Measurements from ENCODE around the gene RUNX2. TPM values are rescaled to one million over a fixed set of nuclear protein-coding genes. Genes with fewer than 3 reads are reported as not detected.

Gene RUNX2
- total and polyA plus RNA-seq, 8 donors = 0.09 to 3.8 (median 0.35) TPM

DNA sequence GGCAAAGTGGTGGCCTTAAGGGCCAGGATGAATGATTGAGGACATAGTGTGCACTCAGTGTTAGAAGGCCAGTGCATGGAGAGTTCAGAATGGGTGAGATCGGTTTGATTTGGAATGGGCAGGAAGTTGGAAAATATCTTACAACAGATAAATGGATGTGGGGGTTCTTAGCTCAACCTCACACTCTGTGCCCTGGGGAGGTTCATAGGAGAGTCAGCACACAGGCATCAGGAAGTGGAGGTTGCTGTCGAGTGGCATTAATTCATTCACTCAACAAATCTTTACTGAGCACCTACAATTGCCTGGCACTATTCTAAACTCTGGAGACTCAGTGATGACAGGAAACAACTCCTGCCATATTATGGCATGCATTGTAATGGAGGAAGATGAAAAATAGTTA is 363.3 kb downstream of the RUNX2 start:
- intact Hi-C loops (cut with DNase I) = no loop called here

GRCh38 chr6:45692021-45692420 is 363.9 kb downstream of the RUNX2 start:
- H3K4me1 ChIP-seq = no peaks in the 10 kb centered on the region
- no peak overlapping the region for H3K4me3 ChIP-seq
- H3K36me3 ChIP-seq = no peaks in the 10 kb centered on the region
- H3K27ac ChIP-seq = no peak overlapping the region
- WGBS, 2 donors = 70 to 87% methylated on average over 3 of the region's 3 CpGs
- intact Hi-C loops (cut with DNase I) = no loop called here
- FAIRE-seq (no peak), DNase-seq (no peak), ATAC-seq (no peak)
- no peaks in the 10 kb centered on the region for H3K9me3 ChIP-seq
- TF ChIP-seq, protein P1, sequence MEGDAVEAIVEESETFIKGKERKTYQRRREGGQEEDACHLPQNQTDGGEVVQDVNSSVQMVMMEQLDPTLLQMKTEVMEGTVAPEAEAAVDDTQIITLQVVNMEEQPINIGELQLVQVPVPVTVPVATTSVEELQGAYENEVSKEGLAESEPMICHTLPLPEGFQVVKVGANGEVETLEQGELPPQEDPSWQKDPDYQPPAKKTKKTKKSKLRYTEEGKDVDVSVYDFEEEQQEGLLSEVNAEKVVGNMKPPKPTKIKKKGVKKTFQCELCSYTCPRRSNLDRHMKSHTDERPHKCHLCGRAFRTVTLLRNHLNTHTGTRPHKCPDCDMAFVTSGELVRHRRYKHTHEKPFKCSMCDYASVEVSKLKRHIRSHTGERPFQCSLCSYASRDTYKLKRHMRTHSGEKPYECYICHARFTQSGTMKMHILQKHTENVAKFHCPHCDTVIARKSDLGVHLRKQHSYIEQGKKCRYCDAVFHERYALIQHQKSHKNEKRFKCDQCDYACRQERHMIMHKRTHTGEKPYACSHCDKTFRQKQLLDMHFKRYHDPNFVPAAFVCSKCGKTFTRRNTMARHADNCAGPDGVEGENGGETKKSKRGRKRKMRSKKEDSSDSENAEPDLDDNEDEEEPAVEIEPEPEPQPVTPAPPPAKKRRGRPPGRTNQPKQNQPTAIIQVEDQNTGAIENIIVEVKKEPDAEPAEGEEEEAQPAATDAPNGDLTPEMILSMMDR (IDR thresholded peaks at IDR 0.05) = no peak
- no peaks in the 10 kb centered on the region for H3K27me3 ChIP-seq

More for the DNA sequence above, 363.3 kb downstream of the RUNX2 start:
- Histone ChIP-seq H3K27ac (no peak overlapping the region), H3K36me3 (no peaks in the 10 kb centered on the region), H3K9me3 (no peaks in the 10 kb centered on the region), H3K27me3 (no peaks in the 10 kb centered on the region), H3K4me1 (no peaks in the 10 kb centered on the region), H3K4me3 (no peak overlapping the region)
- FAIRE-seq (no peak), DNase-seq (no peak), ATAC-seq (no peak)
- TF ChIP-seq, protein P1 (IDR thresholded peaks at IDR 0.05) = no peak
- WGBS, 2 donors = 63 to 71% methylated on average over 2 of the region's 2 CpGs

GRCh38 chr6:45696738-45697137 is 368.6 kb downstream of the RUNX2 start:
- ATAC-seq (no peak), DNase-seq (no peak), FAIRE-seq (no peak)
- Histone ChIP-seq H3K9me3 (no peaks in the 10 kb centered on the region), H3K4me1 (no peaks in the 10 kb centered on the region), H3K4me3 (no peak overlapping the region), H3K27me3 (no peaks in the 10 kb centered on the region), H3K27ac (no peak overlapping the region), H3K36me3 (no peaks in the 10 kb centered on the region)
- intact Hi-C loops (cut with DNase I) = no loop called here
- TF ChIP-seq, protein P1 (IDR thresholded peaks at IDR 0.05) = no peak
- 75 to 92% methylated on average over 1 of the region's 1 CpG for WGBS, 2 donors

DNA sequence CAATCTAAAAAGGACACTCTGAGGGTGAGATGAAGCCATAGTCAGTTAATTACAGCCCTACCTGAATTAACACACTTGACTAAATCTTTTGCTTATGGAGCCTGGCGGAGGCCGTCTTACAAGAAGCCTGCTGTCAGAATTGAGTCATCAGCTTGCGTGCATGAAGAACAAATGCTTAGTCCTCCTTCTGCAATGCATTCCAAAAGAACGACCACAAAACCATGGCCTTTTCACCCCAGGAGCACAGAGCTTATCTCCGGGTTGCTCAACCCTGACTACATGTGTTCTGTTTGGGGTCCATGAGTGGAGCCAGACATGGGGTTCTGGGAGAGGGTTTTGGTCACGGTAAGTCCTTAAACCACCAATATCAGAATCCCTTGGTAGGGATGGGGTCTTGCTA is 369.5 kb downstream of the RUNX2 start:
- no peak for DNase-seq
- no peak for ATAC-seq
- WGBS, 2 donors = 76 to 88% methylated on average over 6 of the region's 6 CpGs
- Histone ChIP-seq H3K4me1 (no peaks in the 10 kb centered on the region), H3K9me3 (no peaks in the 10 kb centered on the region), H3K27ac (no peak overlapping the region), H3K4me3 (no peak overlapping the region), H3K36me3 (no peaks in the 10 kb centered on the region), H3K27me3 (no peaks in the 10 kb centered on the region)
- no peak for FAIRE-seq
- intact Hi-C loops (cut with DNase I) = no loop called here
- TF ChIP-seq, protein P1 (IDR thresholded peaks at IDR 0.05) = no peak

GRCh38 chr6:45698046-45698445 is 369.9 kb downstream of the RUNX2 start:
- no peak for FAIRE-seq
- Histone ChIP-seq H3K27me3 (no peaks in the 10 kb centered on the region), H3K36me3 (no peaks in the 10 kb centered on the region), H3K9me3 (no peaks in the 10 kb centered on the region), H3K4me3 (no peak overlapping the region), H3K4me1 (no peaks in the 10 kb centered on the region), H3K27ac (no peak overlapping the region)
- TF ChIP-seq, protein P1 (IDR thresholded peaks at IDR 0.05) = no peak
- ATAC-seq = no peak
- intact Hi-C loops (cut with DNase I) = no loop called here
- DNase-seq = no peak
- WGBS, 2 donors = 67 to 83% methylated on average over 2 of the region's 2 CpGs

All from pancreas (tissue), 10 donors.